Cardiac muscle cell (in vitro differentiated cells and primary cell): ENCODE measurements around the gene NKX6-2. TPM values are rescaled to one million over a fixed set of nuclear protein-coding genes. Genes with fewer than 3 reads are reported as not detected.

ENCODE experiments used
- DNase-seq, 2 donors: peaks; one replicate each; pipeline versions ENCODE4 v3.0.0 to v3.0.0-alpha.2; 2010 to 2017; ENCODE audit warnings: low read depth in 1 of 2, low spot score in 1 of 2
- H3K27ac ChIP-seq: fragments of 200-600 bp; sonication (generic); 2 replicates; pipeline ENCODE4 v1.5.1; 2016
- H3K27me3 ChIP-seq: fragments of 200-600 bp; sonication (generic); 2 replicates; pipeline ENCODE4 v1.6.0; 2016; ENCODE audit warnings: control low read depth
- H3K36me3 ChIP-seq: fragments of 200-600 bp; sonication (generic); 2 replicates; pipeline ENCODE4 v1.5.1; 2016; ENCODE audit warnings: control low read depth
- H3K4me1 ChIP-seq: fragments of 200-600 bp; sonication (generic); 2 replicates; pipeline ENCODE4 v1.8.1; 2017; ENCODE audit warnings: low read depth, mild to moderate bottlenecking, mixed run types
- H3K4me3 ChIP-seq: fragments of 200-600 bp; sonication (generic); 2 replicates; pipeline ENCODE4 v1.5.1; 2016; ENCODE audit warnings: mild to moderate bottlenecking
- H3K9me3 ChIP-seq: fragments of 200-600 bp; sonication (generic); 2 replicates; pipeline ENCODE4 v1.5.1; 2017; ENCODE audit warnings: low read depth, mild to moderate bottlenecking, control low read depth
- polyA plus RNA-seq: library from polyadenylated mRNA; unstranded; fragments of >200 nt; fragmentation: Nextera tagmentation; extraction: Ambion mirVana; gene quantifications from 2 replicates; pipeline ENCODE4 v1.2.1, GENCODE V29; 2016
- total RNA-seq: library from RNA; depleted of rRNA; stranded (reverse); fragments of >200 nt; gene quantifications from 2 replicates; pipeline ENCODE4 v1.2.3, GENCODE V29; 2016
- TF ChIP-seq, protein P1 (sequence below): IDR thresholded peaks from 2 replicates; pipeline ENCODE4 v1.5.1; 2012; ENCODE audit warnings: low read depth, mild to moderate bottlenecking, low read length

Gene NKX6-2
- total and polyA plus RNA-seq, 2 experiments from 2014 or later, result 0.09 to 15.4 TPM

DNA sequence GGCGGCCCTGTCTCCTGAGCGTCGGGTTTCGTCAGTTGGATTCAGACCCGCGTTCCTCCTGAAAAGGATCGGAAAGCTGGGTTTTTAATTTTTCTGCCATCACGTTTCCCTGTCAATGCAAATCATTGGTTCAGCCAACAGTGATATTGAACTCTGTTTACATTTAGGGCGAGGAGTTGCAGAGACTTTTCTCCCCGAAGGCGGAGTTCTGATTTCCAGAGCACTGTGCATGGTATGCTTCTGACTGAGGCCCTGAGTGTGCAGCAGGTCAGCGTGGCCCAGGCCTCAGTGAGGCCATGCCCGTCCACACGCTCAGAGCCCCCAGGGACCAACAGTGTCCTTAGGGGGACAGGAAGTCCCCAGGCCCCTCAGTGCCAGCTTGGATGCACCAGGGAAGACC lies 27.1 kb downstream of the NKX6-2 start:
- Histone ChIP-seq H3K27me3 (no peaks in the 10 kb centered on the region), H3K9me3 (no peaks in the 10 kb centered on the region), H3K4me3 (no peak overlapping the region), H3K27ac (no peak overlapping the region), H3K36me3 (peaks cover 3% of the 10 kb centered on the region), H3K4me1 (no peaks in the 10 kb centered on the region)
- DNase-seq, result no peak
- TF ChIP-seq, protein P1, sequence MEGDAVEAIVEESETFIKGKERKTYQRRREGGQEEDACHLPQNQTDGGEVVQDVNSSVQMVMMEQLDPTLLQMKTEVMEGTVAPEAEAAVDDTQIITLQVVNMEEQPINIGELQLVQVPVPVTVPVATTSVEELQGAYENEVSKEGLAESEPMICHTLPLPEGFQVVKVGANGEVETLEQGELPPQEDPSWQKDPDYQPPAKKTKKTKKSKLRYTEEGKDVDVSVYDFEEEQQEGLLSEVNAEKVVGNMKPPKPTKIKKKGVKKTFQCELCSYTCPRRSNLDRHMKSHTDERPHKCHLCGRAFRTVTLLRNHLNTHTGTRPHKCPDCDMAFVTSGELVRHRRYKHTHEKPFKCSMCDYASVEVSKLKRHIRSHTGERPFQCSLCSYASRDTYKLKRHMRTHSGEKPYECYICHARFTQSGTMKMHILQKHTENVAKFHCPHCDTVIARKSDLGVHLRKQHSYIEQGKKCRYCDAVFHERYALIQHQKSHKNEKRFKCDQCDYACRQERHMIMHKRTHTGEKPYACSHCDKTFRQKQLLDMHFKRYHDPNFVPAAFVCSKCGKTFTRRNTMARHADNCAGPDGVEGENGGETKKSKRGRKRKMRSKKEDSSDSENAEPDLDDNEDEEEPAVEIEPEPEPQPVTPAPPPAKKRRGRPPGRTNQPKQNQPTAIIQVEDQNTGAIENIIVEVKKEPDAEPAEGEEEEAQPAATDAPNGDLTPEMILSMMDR, result no peak

DNA sequence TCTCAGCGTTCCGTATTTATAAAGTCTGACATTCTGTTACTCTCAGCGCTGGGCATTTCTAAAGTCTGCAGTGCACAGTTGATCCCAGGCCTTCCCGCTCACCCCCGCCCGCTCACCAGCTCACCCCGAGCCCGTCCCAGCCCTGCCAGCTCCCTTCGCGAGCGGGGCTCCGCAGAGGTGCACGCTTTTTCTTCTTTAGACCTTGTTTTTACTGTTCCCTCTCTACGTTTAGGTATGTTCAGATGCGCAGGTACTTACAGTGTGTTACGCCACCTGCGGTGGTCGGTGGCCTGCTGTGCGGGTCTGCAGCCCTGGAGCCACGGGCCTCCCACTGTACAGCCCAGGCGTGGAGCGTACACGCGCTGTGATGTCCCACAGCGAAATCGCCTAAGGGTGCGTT lies 28.8 kb downstream of the NKX6-2 start:
- H3K27me3 ChIP-seq, result no peaks in the 10 kb centered on the region
- DNase-seq, result no peak
- TF ChIP-seq, protein P1, result no peak
- peaks cover 4% of the 10 kb centered on the region for H3K36me3 ChIP-seq
- H3K4me3 ChIP-seq, result no peak overlapping the region
- H3K9me3 ChIP-seq, result no peaks in the 10 kb centered on the region
- H3K27ac ChIP-seq, result no peak overlapping the region
- no peaks in the 10 kb centered on the region for H3K4me1 ChIP-seq

DNA sequence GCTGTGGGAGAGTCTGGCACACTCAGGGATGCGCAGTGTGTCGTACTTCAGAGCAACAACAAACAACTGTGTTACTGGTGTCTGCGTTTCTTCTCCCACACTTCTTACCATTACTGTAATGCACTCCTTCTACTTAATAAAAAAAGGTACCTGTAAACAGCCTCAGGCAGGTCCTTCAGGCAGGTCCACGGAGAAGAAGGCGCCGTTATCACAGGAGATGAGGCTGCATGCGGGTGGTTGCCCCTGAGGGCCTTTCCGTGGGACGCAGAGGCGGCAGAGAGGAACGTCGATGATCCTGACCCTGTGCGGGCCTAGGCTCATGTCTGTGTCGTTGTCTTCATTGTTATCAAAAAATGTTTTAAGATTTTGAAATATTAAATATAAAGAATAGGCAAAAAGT lies 29.4 kb downstream of the NKX6-2 start:
- Histone ChIP-seq H3K4me3 (no peak overlapping the region), H3K27me3 (no peaks in the 10 kb centered on the region), H3K36me3 (peaks cover 4% of the 10 kb centered on the region), H3K4me1 (no peaks in the 10 kb centered on the region), H3K9me3 (no peaks in the 10 kb centered on the region), H3K27ac (no peak overlapping the region)
- DNase-seq, result no peak
- TF ChIP-seq, protein P1, result no peak

DNA sequence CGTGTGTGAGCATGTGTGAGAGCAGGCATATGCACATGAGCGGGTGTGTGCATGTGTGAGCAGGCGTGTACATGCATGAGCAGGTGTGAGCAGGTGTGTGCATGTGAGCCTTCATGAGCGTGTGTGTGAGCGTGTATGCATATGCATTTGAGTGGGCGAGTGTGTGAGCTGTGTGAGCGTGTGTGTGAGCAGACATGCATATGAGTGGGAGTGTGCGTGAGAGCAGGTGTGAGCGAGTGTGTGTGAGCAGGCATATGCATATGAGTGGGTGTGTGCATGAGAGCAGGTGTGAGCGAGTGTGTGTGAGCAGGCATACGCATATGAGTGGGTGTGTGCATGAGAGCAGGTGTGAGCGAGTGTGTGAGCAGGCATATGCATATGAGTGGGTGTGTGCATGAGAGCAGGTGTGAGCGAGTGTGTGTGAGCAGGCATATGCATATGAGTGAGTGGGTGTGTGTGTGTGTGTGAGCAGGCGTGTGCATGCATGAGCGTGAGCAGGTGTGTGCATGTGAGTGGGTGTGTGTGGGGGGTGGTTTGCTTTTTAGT lies 30.7 kb downstream of the NKX6-2 start:
- no peaks in the 10 kb centered on the region for H3K9me3 ChIP-seq
- no peaks in the 10 kb centered on the region for H3K27me3 ChIP-seq
- no peaks in the 10 kb centered on the region for H3K4me1 ChIP-seq
- no peak overlapping the region for H3K4me3 ChIP-seq
- H3K36me3 ChIP-seq, result peaks cover 4% of the 10 kb centered on the region
- no peak overlapping the region for H3K27ac ChIP-seq
- DNase-seq, result no peak
- TF ChIP-seq, protein P1, result no peak

DNA sequence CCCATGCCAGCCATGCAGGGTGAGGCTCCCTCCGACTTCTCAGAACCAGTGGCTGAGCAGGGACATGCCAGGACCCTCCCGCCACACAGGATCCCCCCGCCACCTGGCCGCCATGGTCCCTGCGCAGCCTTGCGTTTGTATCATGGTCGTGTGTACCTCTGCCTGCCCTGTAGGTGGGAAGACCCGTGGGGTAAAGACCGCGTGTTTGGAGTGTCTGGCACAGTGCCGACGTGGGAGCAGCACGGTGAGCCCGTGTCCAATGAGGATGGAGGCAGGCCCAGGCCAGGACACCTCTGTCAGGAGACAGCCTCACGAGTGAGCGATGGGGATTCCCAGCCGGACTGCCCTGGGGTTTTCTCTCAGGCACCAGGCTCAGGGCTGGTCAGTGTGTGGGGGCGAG lies 31.9 kb downstream of the NKX6-2 start:
- no peaks in the 10 kb centered on the region for H3K9me3 ChIP-seq
- H3K4me3 ChIP-seq, result no peak overlapping the region
- no peaks in the 10 kb centered on the region for H3K27me3 ChIP-seq
- DNase-seq, result no peak
- peaks cover 4% of the 10 kb centered on the region for H3K36me3 ChIP-seq
- no peaks in the 10 kb centered on the region for H3K4me1 ChIP-seq
- TF ChIP-seq, protein P1, result no peak
- no peak overlapping the region for H3K27ac ChIP-seq

DNA sequence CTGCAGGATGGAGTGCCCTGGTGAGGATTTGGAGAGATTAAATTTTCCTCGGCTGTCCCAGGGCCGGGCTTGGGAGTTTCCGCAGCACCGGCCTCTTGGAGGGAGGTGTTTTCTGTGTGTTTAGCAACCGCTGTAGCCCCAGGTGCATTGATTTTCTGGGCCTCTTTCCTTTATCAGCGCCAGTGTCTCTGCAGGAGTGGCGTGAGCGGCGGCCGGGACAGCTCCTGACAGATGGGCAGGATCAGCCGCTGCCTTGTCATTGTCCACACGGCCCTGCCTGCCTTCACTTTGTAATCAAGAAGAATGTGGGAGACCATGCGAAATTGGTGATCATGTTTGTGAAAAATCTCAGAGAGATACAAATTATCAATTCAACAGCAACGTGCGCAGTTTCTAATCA lies 32.4 kb downstream of the NKX6-2 start:
- Histone ChIP-seq H3K27me3 (no peaks in the 10 kb centered on the region), H3K9me3 (no peaks in the 10 kb centered on the region), H3K36me3 (peaks cover 4% of the 10 kb centered on the region), H3K27ac (peak overlapping the region; percentile 6), H3K4me1 (no peaks in the 10 kb centered on the region), H3K4me3 (no peak overlapping the region)
- TF ChIP-seq, protein P1, result no peak
- no peak for DNase-seq
